ENCODE data around the gene IRAK1.

- no peak for TF ChIP-seq CTCF (IDR thresholded peaks at IDR 0.05)
- TF ChIP-seq POLR2A (IDR thresholded peaks at IDR 0.05): no peak
Observed at GRCh38 chrX:154032160-154032559, 12.5 kb upstream of the IRAK1 start.

Data from heart left ventricle (tissue), 13 donors.